ENCODE results near the gene DEFB112.

DNA sequence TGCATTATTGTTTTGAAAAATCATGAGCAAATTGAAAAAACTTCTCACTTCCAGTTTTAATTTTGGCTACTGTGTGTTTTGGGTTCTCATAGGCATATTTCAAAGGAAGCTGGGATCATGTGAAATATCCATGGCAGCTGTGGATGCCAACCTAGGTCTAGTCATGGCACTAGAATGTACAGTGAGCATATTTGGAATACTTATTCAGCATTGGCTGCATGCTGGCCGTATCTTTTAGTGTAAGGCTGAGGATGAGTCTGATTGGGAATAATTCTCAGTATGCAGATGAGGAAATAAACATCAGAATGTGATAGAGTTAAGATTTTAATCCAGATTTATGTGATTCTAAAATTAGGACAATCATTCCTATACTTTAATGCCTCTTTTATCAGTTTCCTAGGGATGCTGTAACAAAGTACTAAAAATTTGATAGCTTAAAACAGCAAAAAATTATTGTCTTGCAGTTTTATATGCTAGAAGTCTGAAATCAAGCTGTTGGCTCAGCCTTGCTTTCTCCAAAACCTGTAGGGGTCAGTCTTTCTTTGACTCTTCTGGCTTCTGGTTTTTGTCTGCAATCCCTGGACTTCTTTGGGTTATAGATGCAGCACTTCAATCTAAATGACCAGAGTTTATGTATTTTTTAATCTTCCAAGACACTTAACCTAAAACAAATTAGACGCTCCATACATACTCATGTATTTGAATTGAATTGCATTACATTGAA lies 37.7 kb upstream of the DEFB112 start:
- TF ChIP-seq, protein P1, sequence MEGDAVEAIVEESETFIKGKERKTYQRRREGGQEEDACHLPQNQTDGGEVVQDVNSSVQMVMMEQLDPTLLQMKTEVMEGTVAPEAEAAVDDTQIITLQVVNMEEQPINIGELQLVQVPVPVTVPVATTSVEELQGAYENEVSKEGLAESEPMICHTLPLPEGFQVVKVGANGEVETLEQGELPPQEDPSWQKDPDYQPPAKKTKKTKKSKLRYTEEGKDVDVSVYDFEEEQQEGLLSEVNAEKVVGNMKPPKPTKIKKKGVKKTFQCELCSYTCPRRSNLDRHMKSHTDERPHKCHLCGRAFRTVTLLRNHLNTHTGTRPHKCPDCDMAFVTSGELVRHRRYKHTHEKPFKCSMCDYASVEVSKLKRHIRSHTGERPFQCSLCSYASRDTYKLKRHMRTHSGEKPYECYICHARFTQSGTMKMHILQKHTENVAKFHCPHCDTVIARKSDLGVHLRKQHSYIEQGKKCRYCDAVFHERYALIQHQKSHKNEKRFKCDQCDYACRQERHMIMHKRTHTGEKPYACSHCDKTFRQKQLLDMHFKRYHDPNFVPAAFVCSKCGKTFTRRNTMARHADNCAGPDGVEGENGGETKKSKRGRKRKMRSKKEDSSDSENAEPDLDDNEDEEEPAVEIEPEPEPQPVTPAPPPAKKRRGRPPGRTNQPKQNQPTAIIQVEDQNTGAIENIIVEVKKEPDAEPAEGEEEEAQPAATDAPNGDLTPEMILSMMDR (IDR thresholded peaks at IDR 0.05): no peak
- TF ChIP-seq POLR2AphosphoS5 (IDR thresholded peaks at IDR 0.05): no peak
- no peak for TF ChIP-seq EP300 (IDR thresholded peaks at IDR 0.05)
